Activated naive CD4-positive, alpha-beta T cell treated with anti-CD3 and anti-CD28 coated beads, Interleukin-2, amount 10 ng/mL, durations not matched to agents 7 days and 5 days (primary cell): ENCODE results near the gene NUP50.
A peak's percentile ranks its signal among the peaks of the same experiment; 100 is the strongest.
"Not testable (repeated sequence)": the region's sequence is repeated elsewhere in the genome, so short reads cannot be mapped to it uniquely, and the experiment has no call there.

Source experiments
- CTCF ChIA-PET: fragments of 350-600 bp; sonication (Branson Sonifier 250); formaldehyde crosslinking; loops from one replicate; lab custom pipeline; 2021; ENCODE audit warnings: antibody characterized with exemption; lab: Charles Lee
- DNase-seq: peaks from one replicate; pipeline ENCODE4 v3.0.0-alpha.2; 2020
- H3K27ac Mint-ChIP-seq: one replicate; pipeline ENCODE4 v1.8.0; 2021; ENCODE audit warnings: mild to moderate bottlenecking, moderate library complexity, mixed read lengths
- H3K27me3 Mint-ChIP-seq: one replicate; pipeline ENCODE4 v1.8.0; 2021; ENCODE audit warnings: mild to moderate bottlenecking, mixed read lengths
- H3K36me3 Mint-ChIP-seq: one replicate; pipeline ENCODE4 v1.8.0; 2021; ENCODE audit warnings: mixed read lengths
- H3K4me1 Mint-ChIP-seq: one replicate; pipeline ENCODE4 v1.8.0; 2021; ENCODE audit warnings: mixed read lengths
- H3K4me3 Mint-ChIP-seq: one replicate; pipeline ENCODE4 v1.8.0; 2021; ENCODE audit warnings: mild to moderate bottlenecking, moderate library complexity, mixed read lengths
- H3K9me3 Mint-ChIP-seq: one replicate; pipeline ENCODE4 v1.8.0; 2021; ENCODE audit warnings: mixed read lengths

Gene NUP50

DNA sequence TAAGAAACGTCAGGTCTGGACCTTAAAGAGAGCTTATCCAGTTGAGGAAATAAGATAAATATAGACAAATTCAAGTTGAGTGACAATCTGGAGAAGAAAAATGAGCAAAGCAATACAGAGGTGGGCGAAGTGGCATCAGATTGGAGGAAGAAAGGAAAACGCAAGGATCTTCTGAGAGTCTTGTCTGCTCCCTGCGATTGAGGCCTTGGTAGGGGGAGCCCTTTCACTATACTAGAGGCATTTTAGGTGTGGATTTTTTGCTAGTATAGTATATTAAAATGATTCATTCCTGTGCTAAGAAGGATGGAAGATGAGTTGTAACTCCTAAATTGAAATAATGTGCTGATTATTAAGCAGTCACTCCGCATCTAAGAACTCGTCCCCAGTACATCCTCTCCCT, 8.1 kb downstream of the NUP50 start:
- no peak for DNase-seq
- Mint-ChIP-seq H3K4me3 (peak overlapping the region; percentile 14), H3K4me1 (peaks cover 89% of the 10 kb centered on the region), H3K27me3 (no peaks in the 10 kb centered on the region), H3K36me3 (peaks cover 85% of the 10 kb centered on the region), H3K9me3 (no peaks in the 10 kb centered on the region), H3K27ac (peak overlapping the region; percentile 85)
- CTCF ChIA-PET: interaction anchor here (1.3 kb wide), 1 partner anchor 38 kb away, joined by 3 read pairs; no protein-coding TSS in a partner anchor

DNA sequence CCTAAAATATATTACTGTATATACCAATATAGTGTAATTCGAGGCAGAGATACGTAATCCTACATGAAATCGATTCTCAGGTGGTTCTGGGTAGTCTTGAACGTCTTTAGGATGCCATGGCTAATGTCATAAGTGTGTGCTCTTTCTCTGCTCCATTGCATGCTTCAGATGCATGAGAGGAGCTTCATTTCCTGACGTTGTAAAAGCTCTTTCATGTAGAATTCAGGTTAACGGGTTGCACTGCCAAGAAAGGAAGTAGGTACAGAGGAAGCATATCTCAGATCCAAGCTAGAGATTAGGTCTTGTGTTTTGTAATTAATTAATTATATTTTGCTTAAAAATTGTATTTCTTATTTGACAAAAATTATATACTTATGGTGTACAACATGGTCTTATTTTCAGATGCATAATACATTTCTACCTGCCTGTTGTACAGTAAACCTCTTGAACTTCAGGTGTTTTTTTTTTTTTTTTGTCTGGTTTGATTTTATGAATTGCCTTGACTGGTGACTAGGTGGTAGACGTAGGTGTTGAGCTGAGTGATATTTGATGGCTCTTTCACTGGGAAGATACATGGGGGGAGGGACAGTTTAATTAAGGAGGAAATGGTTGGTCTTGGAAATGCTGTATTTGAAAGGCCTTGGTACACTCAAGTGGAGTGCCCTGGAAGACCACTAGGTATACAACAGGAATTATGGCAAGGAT, 9.3 kb downstream of the NUP50 start:
- Mint-ChIP-seq H3K4me3 (peak overlapping the region; percentile 42), H3K27me3 (no peaks in the 10 kb centered on the region), H3K27ac (peak overlapping the region; percentile 87), H3K4me1 (peaks cover 93% of the 10 kb centered on the region), H3K36me3 (peaks cover 89% of the 10 kb centered on the region), H3K9me3 (no peaks in the 10 kb centered on the region)
- CTCF ChIA-PET: interaction anchor here (1.5 to 1.6 kb wide), 2 partner anchors 9 to 35 kb away, joined by 3 to 4 read pairs; partner anchors contain the start of gene NUP50
- DNase-seq: no peak

DNA sequence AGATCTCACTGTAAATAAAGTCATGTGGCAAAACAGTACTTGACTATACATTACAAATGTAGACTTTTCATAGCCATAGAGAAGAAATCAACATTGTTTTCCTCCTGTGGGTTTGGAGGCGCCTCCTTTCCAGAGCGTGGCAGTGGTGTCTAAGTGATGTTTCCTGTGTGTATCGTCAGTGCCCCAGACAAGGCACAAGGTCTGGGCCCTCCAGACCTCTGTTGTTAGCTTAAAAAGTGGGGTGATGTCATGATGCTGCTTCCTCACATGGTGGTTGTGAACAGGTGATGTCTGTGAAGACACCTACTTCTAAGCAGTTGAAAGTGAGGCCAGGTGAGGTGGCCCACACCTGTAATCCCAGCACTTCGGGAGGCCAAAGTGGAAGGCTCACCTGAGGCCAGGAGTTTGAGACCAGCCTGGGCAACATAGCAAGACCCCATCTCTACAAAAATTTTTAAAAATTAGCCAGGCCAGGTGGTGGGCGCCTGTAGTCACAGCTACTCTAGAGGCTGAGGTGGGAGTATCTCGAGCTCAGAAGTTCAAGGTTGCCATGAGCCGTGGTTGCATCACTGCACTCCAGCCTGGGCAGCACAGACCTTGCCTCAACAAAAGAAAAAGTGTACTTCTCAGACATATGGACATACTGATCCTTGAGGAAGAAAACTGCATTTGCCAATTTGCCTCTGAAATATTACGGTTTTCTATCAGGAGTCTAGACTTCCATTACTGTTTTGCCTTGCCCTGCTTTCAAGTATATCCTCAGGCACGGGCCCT, 15.7 kb downstream of the NUP50 start:
- peak; percentile 57 for DNase-seq
- H3K27ac Mint-ChIP-seq: peak overlapping the region; percentile 86
- peak overlapping the region; percentile 2 for H3K4me3 Mint-ChIP-seq
- CTCF ChIA-PET: interaction anchor here (1.2 kb wide), 1 partner anchor 82 kb away, joined by 4 read pairs; no protein-coding TSS in a partner anchor
- no peaks in the 10 kb centered on the region for H3K9me3 Mint-ChIP-seq
- H3K36me3 Mint-ChIP-seq: peaks cover 87% of the 10 kb centered on the region
- no peaks in the 10 kb centered on the region for H3K27me3 Mint-ChIP-seq
- H3K4me1 Mint-ChIP-seq: peaks cover 69% of the 10 kb centered on the region

DNA sequence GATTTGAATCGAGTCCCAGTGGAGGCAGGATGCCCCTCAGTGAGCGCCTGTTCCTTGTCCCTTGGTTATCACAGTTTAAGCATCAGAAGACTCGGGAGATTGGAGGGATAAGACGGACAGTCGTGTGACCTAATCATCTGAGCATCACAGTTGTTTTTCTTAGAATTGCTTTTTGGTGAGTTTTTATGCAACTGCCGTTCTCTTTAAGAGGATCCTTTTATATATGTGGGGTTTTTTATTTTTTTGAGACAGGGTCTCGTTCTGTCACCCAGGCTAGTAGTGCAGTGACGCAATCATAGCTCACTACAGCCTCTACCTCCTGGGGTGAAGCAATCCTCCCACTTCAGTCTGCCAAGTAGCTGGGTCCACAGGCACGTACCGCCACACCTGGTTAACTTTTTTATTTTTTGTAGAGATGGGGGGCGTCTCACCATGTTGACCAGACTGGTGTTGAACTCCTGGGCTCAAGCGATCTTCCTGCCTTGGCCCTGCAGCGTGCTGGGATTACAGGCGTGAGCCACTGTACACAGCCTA, 16.5 kb downstream of the NUP50 start:
- Mint-ChIP-seq H3K27me3 (no peaks in the 10 kb centered on the region), H3K27ac (peak overlapping the region; percentile 86), H3K9me3 (no peaks in the 10 kb centered on the region), H3K36me3 (peaks cover 86% of the 10 kb centered on the region), H3K4me1 (peaks cover 61% of the 10 kb centered on the region), H3K4me3 (no peak overlapping the region)
- no peak for DNase-seq
- CTCF ChIA-PET: interaction anchor here (1.2 kb wide), 1 partner anchor 82 kb away, joined by 4 read pairs; no protein-coding TSS in a partner anchor

DNA sequence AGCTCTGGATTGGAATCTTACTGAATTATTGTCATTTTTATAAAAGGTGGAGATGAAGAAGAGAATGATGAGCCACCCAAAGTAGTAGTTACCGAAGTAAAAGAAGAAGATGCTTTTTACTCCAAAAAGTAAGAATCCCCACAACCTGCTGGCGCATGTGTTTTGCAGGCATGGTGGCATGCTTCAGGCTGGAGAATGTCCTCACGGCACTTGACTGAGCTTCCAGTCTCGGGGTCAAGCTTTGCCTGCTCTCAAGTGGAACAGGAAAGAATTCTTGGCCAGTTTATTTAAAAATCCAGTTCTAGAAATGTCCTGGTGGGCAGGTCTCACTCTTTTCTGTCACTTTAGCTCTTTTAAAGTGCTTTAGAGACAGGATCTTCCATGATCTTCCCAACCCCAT, 17.5 kb downstream of the NUP50 start:
- no peak for DNase-seq
- no peak overlapping the region for H3K4me3 Mint-ChIP-seq
- H3K27me3 Mint-ChIP-seq: no peaks in the 10 kb centered on the region
- H3K27ac Mint-ChIP-seq: peak overlapping the region; percentile 55
- peaks cover 86% of the 10 kb centered on the region for H3K36me3 Mint-ChIP-seq
- CTCF ChIA-PET: no interaction called here
- H3K9me3 Mint-ChIP-seq: no peaks in the 10 kb centered on the region
- peaks cover 57% of the 10 kb centered on the region for H3K4me1 Mint-ChIP-seq

DNA sequence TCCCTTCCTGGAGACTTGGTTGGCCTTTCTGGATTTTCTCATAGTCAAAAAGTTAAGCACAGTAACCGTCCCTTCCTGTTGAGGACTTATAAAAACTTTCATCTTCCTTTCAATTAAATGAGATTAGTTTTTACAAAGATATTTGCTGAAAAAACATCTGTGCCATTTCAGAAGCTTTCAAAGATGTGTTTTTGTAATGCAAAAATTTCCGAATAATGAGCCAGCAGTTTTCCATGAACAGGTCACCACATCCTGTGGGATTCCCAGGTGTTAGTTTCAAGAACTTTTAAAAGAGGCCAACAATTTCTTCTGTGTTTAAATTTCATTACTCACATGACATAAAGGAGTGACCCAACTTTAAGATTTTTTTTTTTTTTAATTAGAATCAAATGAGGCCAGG, 18.0 kb downstream of the NUP50 start:
- Mint-ChIP-seq H3K27me3 (no peaks in the 10 kb centered on the region), H3K4me1 (peaks cover 52% of the 10 kb centered on the region), H3K36me3 (peaks cover 82% of the 10 kb centered on the region), H3K4me3 (no peak overlapping the region), H3K9me3 (no peaks in the 10 kb centered on the region), H3K27ac (peak overlapping the region; percentile 55)
- CTCF ChIA-PET: no interaction called here
- DNase-seq: no peak

DNA sequence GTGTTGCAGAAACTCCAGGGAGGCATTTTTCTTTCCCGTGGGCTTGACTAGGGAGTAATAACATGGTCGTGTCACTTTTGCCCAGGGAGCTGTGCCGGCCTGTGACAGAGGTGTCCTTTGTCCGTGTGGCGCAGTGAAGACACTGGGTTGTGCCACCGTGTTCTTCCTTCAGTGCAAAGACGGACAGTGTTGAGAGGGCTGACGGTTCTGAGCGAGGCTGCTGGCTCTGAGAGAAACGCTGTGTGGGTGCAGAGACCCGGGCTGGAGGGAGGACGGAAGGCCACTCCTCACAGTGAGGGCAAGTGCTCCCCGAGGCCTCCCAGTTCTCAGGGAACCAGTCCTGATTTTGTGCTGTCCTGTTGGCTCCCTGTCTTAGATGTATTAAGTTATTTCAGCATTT, 20.2 kb downstream of the NUP50 start:
- Mint-ChIP-seq H3K4me3 (no peak overlapping the region), H3K27ac (no peak overlapping the region), H3K27me3 (no peaks in the 10 kb centered on the region), H3K4me1 (peaks cover 31% of the 10 kb centered on the region), H3K36me3 (peaks cover 74% of the 10 kb centered on the region), H3K9me3 (no peaks in the 10 kb centered on the region)
- no peak for DNase-seq
- CTCF ChIA-PET: no interaction called here

DNA sequence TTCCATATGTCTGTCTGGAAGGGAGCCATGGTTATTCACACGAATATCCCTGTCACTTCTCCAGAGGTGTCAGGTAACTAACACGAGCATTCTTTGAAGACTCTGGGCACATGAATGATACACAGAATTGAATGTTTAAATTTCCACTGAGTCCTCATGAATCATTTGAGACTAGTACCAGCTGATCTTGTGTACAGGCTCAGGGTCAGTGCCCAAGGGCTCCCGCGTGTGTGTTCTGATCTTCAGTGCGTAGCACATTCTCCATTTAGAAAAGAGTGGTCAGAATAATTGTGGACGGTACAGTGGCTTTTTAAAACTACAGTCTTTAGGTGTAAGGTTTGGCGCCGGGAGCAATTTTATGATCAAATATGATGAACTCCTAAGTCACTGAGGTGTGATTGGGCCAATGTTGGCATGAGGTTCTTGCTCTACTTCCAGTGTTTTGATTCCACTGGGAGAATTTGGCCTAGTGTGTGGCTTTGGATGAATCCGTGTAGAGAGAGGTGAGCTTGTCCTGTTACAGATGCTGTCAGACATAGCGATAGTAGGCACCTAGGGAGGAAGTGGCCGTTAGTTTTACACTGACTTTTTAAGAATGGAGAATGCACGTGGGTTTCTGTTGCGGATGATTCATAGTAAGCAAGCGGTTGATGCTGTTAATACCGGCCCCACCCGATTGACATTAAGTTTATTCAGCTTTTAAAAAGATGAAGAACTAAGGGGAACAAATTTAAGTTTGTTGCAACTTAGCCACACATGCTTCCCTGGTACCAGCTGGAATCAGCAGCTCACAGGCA, 22.2 kb downstream of the NUP50 start:
- no peaks in the 10 kb centered on the region for H3K27me3 Mint-ChIP-seq
- peak overlapping the region; percentile 40 for H3K27ac Mint-ChIP-seq
- peaks cover 14% of the 10 kb centered on the region for H3K4me1 Mint-ChIP-seq
- DNase-seq: no peak
- peaks cover 58% of the 10 kb centered on the region for H3K36me3 Mint-ChIP-seq
- no peak overlapping the region for H3K4me3 Mint-ChIP-seq
- CTCF ChIA-PET: interaction anchor here (1.0 to 1.1 kb wide), 2 partner anchors 11 to 23 kb away, joined by 4 to 8 read pairs; no protein-coding TSS in a partner anchor
- no peaks in the 10 kb centered on the region for H3K9me3 Mint-ChIP-seq

DNA sequence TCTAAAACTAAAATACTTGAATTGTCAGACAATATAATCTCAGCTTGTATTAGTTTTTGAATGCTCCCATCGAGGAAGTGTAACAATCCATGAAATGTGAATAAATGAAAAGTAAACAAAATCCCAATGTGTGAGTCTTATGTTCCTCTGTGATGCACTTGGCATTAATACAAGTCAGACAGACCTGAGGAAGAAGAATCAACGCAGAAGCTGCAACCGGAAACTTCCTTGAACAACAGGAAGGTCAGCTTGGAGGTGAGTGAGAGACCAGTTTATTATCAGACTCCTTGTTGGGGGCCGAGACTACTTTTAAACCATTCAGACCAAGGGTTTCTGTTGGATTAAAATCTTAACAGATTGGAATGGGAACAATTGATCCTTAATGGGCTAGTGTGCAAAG, 24.2 kb downstream of the NUP50 start:
- H3K27me3 Mint-ChIP-seq: no peaks in the 10 kb centered on the region
- no peak overlapping the region for H3K4me3 Mint-ChIP-seq
- H3K36me3 Mint-ChIP-seq: peaks cover 45% of the 10 kb centered on the region
- CTCF ChIA-PET: no interaction called here
- no peak overlapping the region for H3K27ac Mint-ChIP-seq
- peaks cover 6% of the 10 kb centered on the region for H3K4me1 Mint-ChIP-seq
- no peak for DNase-seq
- H3K9me3 Mint-ChIP-seq: no peaks in the 10 kb centered on the region

DNA sequence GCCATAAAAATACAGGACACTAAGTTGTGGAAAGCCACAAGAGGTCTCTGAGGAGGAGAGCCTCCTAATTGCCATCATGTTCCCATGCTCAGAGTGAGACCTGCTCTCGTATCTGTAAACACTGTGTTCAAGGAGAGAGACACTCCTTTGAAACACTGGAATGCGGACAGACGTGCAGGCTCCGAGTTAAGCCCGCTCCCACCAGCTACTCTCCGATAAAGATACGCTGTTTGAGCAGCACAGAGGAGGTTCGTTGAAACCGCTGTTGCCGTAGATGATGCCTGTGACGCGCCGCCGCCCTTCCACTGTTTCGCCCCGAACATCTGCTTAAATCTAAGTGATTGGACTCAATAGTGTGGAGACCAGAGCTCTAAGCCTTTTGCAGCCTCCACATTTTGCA, 25.1 kb downstream of the NUP50 start:
- Mint-ChIP-seq H3K4me3 (no peak overlapping the region), H3K36me3 (peaks cover 37% of the 10 kb centered on the region)

DNA sequence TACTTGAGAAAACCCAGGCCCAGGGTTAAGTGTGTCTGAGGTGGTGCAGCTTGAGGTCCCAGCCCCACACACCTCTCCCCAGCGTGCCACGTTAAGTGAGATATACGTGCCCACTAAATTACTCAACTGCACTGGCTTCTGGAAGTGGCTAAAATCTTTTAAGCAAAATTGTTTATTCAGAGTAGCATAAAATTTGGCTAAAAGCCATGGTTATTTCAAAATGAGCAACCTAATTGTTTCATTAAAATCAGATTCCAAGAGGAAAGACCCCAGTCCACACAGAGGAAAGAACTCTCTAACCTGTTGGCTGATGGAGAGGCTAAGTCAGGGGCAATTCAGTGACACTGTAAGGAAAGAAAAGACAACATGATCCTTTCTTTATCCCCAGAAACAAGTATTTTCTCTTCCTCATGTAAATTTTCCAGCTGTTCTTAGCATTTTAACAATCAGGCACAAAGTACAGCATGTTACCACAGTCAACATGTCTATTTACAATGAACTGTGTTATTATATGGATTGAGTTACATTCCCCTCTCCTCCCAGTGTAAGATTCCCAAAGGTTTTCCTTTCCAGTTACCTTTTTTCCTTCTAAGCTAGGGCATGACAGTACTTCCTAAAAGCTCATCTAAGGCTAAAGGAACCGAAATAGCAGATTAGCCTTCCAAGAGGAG, 26.6 kb downstream of the NUP50 start:
- Mint-ChIP-seq H3K27ac (no peak overlapping the region), H3K9me3 (no peaks in the 10 kb centered on the region)

More for the DNA sequence above, 25.1 kb downstream of the NUP50 start:
- Mint-ChIP-seq H3K4me1 (peaks cover 6% of the 10 kb centered on the region), H3K27ac (no peak overlapping the region), H3K9me3 (no peaks in the 10 kb centered on the region), H3K27me3 (no peaks in the 10 kb centered on the region)
- no peak for DNase-seq
- CTCF ChIA-PET: no interaction called here

DNA sequence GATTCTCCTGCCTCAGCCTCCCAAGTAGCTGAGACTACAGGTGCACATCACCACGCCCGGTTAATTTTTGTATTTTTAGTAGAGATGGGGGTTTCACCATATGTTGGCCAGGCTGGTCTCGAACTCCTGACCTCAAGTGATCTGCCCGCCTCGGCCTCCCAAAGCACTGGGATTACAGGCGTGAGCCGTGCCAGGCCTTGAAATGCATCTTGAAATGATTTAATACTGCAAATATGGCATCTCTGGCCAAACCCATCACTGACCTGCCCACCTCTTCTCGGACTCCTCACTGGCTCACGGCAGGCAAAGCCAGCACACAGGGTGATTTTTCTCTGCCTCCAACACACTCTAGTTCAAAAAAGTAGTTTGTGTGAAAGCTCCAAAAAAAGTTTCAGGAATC, 28.0 kb downstream of the NUP50 start:
- CTCF ChIA-PET, H3K4me1 Mint-ChIP-seq, DNase-seq, H3K4me3 Mint-ChIP-seq, H3K27me3 Mint-ChIP-seq, H3K27ac Mint-ChIP-seq, H3K9me3 Mint-ChIP-seq: not testable (repeated sequence)
- peaks cover 16% of the 10 kb centered on the region for H3K36me3 Mint-ChIP-seq

More for the DNA sequence above, 26.6 kb downstream of the NUP50 start:
- Mint-ChIP-seq H3K4me3 (no peak overlapping the region), H3K27me3 (no peaks in the 10 kb centered on the region), H3K36me3 (peaks cover 23% of the 10 kb centered on the region), H3K4me1 (peaks cover 6% of the 10 kb centered on the region)
- DNase-seq: no peak
- CTCF ChIA-PET: no interaction called here

DNA sequence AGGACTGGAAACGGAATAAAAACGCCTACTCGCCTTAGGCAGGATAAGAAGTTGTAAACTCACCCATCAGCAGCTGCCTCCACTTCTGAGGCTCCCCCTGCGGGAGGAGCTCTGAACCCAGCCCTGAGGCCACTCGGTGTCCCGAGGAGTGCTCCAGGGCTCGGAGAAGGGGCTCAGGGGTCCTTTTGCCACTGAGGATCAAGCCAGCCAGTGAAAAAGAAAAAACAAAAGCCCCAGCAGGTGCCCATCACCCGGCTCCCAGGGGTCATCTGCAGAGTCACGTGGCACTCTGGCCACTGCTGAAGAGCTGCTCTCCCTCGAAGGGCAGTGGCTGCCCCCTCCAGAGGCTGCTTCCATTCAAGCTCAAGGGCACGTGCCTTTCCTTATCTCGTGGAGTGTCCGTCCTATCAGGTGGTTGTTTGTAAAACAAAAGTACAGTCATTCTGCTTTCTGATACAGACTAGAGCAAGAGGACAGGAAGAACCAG, 29.0 kb downstream of the NUP50 start:
- CTCF ChIA-PET: no interaction called here
- peaks cover 9% of the 10 kb centered on the region for H3K36me3 Mint-ChIP-seq
- no peak for DNase-seq
- H3K27me3 Mint-ChIP-seq: no peaks in the 10 kb centered on the region
- H3K4me1 Mint-ChIP-seq: peaks cover 4% of the 10 kb centered on the region
- H3K9me3 Mint-ChIP-seq: no peaks in the 10 kb centered on the region
- no peak overlapping the region for H3K4me3 Mint-ChIP-seq
- no peak overlapping the region for H3K27ac Mint-ChIP-seq
